GM18519 (cell line): Measurements from ENCODE around the gene KCTD6.
"Not testable (repeated sequence)": the region's sequence is repeated elsewhere in the genome, so short reads cannot be mapped to it uniquely, and the experiment has no call there.

Experiments
- ATAC-seq: cut with Tn5 transposase; IDR thresholded peaks from one replicate; pipeline ENCODE4 v1.9.1; 2021; ENCODE audit warnings: mild to moderate bottlenecking, moderate library complexity; ENCODE audit not compliant: unreplicated experiment, low FRiP score

Gene KCTD6

DNA sequence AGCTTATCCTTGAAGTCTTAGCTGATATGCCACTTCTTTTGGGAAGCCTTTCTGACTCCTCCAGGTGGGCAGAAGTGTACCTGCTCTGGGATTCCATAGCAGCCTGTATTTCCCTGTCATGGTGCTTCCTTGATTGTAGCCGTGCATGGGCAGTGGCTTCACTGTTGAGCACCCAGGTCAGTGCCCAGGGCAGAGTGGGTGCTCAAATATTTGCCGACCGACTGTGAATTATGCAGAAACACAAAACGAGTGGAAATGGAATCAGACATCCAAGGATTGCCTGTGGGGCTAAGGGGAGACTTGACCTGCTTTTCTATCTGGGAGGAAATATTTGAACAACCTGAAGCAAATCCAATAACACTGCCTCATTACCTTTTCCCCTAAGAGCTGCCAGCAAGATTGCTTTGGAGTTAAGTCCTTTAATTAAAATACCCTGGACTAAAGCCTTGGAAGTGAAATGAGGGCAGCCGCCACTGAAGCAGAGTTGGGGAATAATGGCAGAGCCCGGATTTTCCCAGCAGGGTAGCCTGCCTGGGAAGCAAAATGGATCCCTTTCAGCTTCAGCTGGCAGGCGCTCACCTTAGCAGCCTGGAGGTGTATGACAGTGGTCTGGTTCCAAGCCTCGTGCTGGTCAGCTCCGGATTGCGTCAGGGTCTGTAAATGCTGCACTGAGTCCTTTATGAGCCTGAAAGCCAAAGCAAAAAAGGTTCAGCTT is 30.2 kb downstream of the KCTD6 start:
- ATAC-seq: no peak

DNA sequence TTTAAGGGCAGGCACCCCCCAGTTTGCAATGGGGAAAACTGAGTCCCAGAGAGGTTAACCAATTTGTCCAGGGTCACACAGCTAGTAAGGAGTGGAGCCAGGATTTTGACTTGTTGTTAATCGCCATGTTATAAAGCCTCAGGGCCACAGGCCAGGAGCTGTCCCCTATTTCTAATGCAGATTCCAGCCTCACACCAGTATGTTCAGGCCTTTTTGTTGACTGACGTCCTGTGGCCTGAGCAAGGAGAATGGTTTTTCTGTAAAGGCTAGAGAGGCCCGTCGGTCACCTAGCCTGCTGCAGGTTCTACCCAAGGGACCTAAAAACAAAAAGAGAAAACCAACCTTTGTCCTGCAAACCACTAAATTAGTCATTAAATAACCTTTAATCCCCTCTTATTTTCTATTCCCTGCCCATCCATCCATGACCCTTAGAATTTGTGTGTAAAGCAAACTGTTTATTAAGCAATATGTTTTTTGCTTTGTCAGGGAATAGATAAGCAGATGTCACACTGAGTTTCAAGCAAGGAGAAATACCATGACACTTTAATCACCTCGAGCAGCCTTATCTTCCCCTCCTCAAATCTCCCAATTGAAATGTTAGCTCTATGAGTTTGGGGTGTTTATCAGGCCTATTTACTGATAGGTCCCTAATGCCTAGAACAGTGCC is 31.0 kb downstream of the KCTD6 start:
- no peak for ATAC-seq

DNA sequence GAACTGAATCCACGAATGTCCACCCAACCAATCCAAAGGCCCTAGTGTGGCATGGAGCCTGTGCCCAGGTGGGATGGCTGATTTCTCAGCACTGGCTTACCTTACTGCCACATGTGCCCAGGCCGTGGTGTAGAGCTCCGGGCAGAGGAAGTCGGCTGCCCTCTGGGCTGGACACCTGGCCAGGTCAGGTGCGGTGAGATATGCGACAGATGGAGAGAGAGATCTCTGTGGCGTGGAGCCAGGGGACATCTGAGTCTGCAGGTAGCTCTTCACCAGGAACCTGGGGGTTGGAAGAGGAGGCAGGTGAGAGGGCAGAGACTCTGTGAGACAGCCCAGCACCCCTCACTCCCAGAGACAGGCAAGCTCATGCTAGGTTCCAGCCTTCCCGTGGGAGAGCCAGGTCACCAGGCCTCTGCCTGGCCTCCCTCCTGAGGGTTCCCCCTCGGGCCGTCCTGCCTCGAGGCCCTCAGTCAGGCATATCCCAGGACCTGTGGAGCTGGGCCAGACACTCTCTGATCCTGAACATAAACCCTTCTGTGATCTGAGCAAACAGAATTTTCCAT is 32.5 kb downstream of the KCTD6 start:
- no peak for ATAC-seq

DNA sequence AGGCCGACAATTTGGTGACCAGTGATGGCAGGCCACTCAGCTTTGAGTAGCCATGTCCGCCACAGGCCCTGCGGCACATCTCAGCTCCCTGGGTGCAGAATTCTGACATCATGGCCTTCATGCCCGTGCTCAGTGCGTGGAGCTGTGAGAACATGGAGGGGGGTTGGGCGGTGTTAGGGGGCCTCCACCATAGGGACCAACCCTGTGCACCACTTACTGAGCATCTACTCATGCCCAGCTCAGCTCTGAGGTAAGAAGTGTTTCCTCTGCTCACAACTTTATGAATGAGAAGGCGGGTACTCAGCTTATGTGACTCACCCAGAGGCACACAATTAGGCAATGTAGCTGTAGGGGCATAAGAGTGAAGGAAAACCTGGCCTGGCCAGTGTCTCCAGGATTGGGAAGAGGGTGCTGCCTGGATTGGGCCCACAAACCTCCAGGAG is 34.6 kb downstream of the KCTD6 start:
- ATAC-seq: no peak

DNA sequence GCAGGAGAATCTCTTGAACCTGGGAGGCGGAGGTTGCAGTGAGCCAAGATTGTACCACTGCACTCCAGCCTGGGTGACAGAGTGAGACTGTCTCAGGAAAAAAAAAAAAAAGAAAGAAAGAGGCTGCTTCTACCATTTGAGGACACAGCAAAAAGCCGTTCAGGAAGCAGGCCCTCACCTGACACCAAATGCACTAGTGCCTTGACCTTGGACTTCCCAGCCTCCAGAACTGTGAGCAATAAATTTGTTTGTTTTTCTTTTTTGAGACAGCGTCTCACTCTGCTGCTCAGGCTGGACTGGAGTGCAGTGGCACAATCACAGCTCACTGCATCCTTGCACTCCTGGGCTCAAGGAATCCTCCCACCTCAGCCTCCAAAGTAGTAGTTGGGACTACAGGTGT is 35.5 kb downstream of the KCTD6 start:
- ATAC-seq: not testable (repeated sequence)

DNA sequence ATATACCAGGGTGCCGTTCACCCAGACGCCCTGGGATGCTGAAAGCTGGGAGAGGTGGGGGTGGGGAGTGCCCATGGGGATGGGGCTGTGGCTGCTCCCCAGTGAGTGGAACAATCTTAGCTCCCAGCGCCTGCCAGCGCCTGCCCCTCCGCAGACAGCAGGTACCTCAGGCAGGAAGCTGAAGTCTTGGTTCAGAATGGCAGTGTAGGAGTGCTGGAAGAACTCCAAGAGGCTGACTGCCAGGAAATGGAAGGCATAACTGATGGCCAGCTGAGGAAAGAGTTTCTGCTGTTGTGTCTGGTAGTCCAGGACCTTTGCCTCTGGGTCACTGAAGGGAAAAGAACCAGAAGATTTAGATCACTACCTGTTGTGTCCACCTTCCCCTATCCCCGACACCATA is 36.7 kb downstream of the KCTD6 start:
- ATAC-seq: no peak

DNA sequence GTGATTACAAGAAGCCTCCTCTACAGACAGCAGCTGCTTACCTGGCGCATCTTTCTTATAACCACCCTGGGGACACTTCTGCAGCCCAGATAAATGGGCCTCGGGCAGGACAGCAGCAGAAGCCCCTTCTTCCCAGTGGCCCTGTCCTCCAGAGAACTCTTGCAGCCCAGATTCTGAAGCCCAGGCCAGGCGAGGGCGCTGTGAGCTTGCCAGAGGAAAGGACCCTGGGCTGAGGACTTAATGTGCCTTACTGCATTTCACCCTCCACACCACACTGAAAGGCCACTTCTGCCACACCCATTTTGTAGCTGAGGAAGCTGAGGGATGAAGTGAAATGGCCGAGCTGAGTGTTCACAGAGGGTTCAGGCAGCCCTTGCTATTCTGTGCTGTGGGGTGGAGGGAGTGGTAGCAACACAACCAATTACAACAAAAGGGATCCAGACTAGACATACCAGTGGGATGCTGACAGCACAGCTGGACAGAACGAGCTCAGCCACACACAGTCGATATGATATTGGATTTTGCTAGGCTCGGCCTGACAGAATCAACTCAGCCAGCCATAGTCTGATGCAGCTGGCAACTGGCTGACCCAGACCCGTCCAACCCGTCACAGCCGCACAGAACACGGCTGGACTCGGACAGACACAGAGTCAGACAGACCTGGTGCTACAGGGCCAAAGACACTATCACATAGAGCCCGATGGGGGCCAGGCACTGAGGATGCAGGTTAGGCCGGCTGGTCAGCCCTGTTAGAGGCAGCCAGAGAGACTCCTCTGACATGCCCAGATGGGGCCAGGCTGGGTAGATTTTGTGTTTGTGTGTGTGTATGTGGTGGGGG is 37.8 kb downstream of the KCTD6 start:
- ATAC-seq: no peak

DNA sequence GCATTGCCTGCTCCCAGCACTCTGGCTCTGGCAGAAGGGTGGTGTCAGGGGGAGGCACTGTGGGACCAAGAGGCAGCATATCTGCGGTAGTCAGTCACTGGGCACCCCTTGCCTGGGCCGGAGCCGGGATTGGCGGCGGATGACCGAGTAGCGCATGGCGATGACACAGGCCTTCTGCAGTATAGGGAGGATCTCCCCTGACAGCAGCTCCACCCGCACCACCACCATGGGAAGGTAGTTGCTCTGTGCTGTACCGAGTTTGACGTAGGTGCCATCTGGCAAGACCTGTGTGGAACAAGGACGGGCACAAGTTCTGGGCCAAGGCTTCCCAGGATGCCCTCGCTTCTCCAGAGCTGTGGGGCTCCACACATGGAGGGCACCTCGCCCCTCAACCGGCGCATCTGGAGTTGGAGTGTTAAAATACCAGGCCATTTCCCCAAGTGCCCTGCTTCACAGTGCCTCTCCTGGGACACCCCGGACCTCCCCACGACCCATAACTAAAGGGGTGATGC is 38.5 kb downstream of the KCTD6 start:
- ATAC-seq: no peak

DNA sequence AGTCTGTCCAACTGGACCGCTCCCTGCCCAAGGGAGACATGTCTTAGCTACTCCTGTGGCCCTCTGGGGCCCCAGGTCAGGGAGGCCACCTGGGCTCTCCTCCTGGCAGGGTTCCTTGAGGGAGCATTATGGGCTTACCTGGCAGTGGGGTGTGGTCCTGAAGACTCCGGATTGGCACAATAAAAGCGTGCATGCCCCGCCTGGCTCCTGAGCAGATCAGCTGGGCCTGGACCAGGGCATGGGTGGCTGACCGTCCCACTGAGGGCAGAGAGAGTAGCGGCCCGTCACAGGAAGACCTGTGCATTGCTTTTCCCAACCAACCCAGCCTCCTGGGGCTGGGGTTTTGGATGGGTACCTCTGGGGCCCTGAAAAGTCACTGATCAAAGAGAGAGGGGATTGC is 39.7 kb downstream of the KCTD6 start:
- ATAC-seq: no peak

DNA sequence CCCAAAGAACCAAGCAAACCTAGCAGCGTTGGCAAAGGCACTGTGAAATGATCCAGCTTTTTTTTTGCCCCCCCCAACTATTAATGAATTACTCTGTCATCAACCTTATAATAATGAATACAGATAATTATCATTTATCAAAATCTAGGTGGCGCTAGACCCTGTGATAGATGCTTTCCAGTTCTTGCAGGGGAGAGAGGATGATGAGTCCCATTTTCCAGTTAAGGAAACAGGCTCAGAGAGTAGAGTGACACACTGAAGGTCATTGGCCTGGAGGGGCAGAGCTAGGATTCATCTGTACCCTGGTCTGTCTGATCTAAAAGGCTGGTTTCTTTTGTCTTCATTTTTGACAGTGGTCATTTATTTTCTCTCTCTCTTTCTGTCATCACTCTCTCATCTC is 40.1 kb downstream of the KCTD6 start:
- ATAC-seq: no peak

DNA sequence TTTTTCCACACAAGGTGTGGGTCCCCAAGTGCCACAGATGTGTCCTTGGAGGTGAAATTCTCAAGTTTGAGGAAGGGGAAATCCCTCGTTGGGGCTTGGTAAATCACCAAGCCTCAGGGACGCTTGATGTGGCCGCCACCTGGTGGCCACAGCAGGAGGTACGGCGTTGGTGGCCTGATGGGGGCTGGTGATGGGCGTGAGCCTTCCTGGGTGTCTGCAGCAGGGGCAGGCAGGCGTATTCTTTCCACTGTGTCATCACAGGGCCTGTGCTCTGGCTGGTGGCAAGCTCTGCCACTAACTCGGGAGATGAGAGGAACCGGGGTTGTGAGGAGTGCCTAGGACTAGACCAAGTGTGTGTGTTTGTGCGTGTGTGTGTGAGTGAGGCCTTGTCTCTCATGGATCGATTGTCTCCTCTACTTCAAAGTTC is 40.9 kb downstream of the KCTD6 start:
- ATAC-seq: peak; percentile 72

DNA sequence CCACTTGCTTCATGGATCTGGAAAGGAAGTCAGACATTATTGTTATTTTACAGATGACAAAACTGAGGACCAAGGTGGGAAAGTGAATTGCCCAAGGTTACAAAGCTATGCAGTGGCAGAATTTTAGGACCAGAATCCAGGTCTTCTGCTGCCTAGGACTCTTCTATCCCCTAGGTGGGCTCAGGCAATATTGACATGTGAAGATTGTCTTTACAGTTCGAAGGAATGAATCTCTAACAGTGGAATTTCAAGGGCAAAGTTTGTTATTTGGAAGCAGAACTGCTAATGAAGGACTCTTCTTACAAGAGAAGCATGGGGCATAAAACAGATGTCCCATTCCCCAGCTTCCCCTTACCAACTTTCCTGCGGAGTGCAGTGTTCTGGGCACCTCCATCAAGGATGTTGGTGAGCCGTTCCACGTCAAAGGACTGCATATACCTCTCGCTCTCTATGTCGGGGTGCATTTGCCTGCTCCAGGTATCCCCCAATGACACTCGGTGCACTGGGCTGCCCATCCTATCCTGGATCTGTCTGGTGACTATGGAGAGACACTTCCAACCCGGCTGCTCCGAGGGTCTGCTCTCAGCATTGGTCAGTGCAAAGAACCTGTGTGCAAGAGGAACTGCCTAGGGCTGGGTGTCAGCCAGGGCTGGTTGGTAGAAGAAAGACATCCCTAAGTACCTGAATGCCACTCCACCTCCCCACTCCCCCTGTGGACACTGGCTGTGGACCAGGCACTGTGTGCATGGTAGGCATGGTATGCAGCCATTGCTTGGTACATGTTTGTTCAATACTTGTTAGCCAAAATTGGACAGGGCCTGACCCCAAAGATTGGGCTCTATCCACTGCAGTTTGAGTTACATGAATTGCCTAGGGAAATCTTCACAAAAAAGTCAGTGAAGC is 42.9 kb downstream of the KCTD6 start:
- no peak for ATAC-seq

DNA sequence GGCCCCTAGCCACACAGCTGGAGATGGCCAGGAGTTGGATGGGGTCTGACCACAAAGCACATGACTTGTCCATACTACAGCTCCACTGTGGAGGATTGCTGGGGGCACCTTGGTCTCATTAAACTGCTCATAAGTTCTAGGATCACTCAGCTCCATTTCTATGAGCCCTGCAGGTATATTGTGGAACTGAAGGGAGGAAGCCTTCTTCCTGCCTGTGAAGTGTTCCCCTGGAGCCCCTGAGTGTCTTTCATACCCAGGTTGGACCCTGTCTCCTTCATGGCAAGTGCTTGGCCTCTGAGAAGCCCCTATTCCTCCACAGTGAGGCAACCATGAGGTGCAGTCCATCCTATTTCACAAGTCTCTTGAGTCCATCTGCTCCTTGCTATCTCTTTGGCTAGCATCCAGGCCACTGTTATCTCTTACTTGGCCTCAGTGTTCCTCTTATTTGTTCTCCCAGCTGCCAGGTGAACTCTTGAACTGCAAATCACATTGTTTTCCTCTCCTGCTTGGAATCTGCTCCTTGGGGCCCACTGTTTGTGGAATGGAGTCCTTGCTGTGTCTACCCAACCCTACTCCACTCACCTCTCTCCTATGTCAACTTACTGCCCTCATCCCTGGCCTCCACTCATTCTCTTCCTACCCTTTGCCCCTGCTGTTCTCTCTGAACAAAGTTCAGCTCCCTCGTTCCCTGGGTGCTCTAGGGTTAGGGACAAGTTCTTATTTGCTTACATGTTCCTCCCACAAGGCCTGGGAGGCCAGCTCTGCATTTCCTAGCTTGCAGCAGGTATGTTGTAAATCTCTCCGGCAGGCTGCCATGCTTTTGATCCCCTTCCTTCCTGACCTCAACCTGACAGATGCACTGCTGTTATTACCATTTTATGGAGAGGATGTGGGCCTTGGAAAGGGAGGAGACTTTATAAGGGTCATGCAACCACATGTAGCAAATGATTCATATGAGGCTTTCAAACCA is 43.9 kb downstream of the KCTD6 start:
- ATAC-seq: no peak

DNA sequence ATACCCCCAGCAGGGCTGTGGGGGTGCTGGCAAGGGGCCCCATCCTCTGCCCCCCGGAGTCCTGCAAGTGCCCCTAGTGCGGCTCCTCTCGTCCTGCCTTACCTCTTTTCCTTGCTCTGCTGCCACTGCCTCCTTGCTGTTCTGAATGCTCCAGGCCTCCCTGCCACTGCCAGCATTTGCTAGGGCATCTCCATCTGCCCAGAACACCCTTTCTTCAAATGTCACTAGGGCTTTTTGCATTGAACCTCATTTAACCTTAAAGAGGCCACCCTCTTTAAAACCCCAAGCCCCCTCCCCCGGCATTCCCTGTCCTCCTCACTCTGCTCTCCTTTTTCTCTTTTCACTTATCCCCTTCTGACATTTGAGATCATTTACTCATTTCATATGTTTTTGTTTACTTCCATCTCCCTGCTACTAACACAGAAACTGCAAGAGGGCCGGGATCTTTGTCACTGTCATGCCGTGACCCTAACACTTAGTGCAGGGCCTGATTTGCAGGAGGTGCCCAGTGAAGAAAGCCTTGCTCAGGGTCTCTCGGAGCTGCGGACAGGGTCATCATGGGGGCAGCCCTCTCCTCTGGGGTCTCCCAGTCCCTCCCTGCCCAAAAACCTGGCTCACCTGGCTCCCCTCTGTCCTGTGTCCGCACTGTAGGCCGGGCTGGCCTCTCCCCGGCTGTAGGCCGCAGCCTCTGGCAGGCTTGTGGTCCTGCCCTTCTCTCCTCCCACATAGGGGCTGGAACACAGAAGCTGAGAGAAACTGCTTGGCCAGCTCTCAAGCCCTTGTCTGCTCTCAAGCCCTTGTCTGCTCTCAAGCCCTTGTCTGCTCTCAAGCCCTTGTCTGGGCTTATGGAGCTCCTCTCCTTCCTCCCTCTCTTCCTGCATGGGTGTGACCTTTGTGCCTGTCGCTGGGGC is 44.9 kb downstream of the KCTD6 start, which contains the start of gene ACOX2:
TSS of gene ACOX2 (minus strand) at position 690 of the 911 bp plus-strand sequence. CDS start 2,084 bp downstream, outside the sequence.
- ATAC-seq: no peak

DNA sequence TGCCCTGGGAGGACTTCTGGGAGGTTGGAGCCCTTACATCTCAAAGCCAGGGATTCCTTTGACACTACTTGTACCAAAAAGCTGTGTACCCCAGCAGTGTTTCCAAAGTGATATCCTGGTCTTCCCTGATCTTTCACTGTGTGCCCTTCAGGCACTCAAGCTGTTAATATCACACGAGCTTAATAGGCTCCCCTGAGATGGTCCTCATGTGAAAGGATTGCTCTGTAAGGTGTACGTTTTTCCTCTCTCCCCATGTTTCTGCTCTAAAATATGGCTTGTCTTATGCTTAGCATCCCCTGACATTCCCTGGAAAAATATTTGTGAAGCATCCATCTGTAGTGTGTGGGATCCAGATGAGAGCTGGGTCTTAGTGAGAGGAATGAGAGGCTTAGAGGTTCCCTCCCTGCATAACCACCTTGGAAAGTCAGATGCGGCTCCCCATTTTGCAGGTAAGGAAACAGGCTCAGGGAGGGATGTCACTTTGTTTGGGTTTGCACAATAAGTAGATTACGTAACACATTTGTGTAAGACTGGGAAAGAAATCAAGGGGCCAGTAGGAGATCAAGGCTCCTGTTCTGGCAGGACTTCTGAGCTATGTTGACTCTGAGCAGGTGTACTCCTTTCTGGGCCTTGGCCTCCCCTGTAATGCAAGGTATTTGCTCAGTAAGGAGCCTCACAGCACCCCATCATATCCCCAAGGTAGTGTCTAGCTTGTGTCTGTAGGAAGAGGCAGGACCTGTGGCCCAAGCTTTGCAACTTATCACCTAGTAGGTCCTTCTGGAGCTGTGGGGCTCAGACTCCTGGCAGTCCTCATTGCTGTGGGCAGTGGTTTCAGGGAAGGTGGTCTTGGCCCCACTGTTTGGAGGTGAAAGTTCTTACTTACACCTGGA is 45.8 kb downstream of the KCTD6 start:
- ATAC-seq: no peak

DNA sequence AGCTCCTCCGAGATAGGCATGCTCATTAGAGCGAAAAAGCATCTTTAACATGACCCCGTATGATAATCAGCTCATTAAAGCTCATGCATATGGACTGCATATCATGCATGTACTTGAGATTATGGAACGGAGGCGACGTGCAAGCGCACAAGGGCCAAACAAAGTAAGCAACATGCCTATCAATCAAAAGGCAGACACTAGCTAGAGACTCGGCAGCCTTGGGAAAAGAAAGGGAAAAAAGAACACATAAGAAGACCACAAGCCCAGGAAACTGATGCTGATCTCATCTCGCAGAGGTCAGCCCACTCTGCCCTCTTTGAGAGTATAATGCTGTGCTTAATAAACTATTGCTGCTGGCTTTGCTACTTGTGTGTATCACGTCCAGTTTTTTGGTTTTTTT is 47.7 kb downstream of the KCTD6 start:
- no peak for ATAC-seq
